ENCODE data around the gene PHACTR1. TPM values are rescaled to one million over a fixed set of nuclear protein-coding genes. Genes with fewer than 3 reads are reported as not detected.

Gene PHACTR1
- total and polyA plus RNA-seq, 2 of the 4 experiments (the other 2 are of a cell fraction), result not detected

- no CpG with 5 or more reads among the region's 3 CpGs for WGBS, 2 experiments (ENCODE audit: extremely low coverage in 2 of 2, insufficient read length in 1 of 2)
- Histone ChIP-seq H2AK5ac (ENCODE audit: low read depth, low read length) (no peak overlapping the region), H4K20me1 (ENCODE audit: insufficient read depth, low read length) (no peaks in the 10 kb centered on the region)
Observed at GRCh38 chr6:13074415-13075140, 358.0 kb downstream of the PHACTR1 start.

More at GRCh38 chr6:13074415-13075140, 358.0 kb downstream of the PHACTR1 start:
- Histone ChIP-seq H3K9ac (ENCODE audit: low read depth, low read length) (no peak overlapping the region), H3K36me3 (ENCODE audit: control insufficient read depth, insufficient read depth, low read length) (no peaks in the 10 kb centered on the region), H3K9me3 (ENCODE audit: control insufficient read depth, insufficient read depth, low read length) (0 out of 2 replicates have a peak, but pooled peaks cover 2% of the 10 kb centered on the region), H4K91ac (ENCODE audit: insufficient read depth, low read depth, low read length) (no peak overlapping the region), H3K14ac (replicated peaks; ENCODE audit: low read depth, low read length) (no peak overlapping the region), H2BK120ac (ENCODE audit: low read depth, low read length) (no peak overlapping the region), H3K4me2 (ENCODE audit: low read depth, low read length) (no peak overlapping the region), H3K9me1 (ENCODE audit: insufficient read depth, low read length) (no peaks in the 10 kb centered on the region), H3K79me1 (ENCODE audit: low read depth in 1 of 2, low read length in 2 of 2) (no peaks in the 10 kb centered on the region), H3K23ac (ENCODE audit: low read depth, low read length) (no peak overlapping the region), H4K5ac (ENCODE audit: low read depth, low read length) (no peak overlapping the region), H4K8ac (ENCODE audit: low read depth in 2 of 2, low read length in 2 of 2) (no peak overlapping the region), H3K18ac (ENCODE audit: low read depth, low read length) (no peak overlapping the region), H2AFZ (replicated peaks; ENCODE audit: low read length, poor library complexity) (no peak overlapping the region), H3K4ac (ENCODE audit: low read depth, low read length) (no peak overlapping the region), H2BK20ac (ENCODE audit: low read depth, low read length) (no peak overlapping the region), H2AK9ac (replicated peaks; ENCODE audit: low read depth, low read length, poor library complexity) (no peak overlapping the region), H3K27me3 (ENCODE audit: control insufficient read depth, insufficient read depth, low read length) (no peaks in the 10 kb centered on the region), H2BK5ac (ENCODE audit: low read depth, low read length, poor library complexity, severe bottlenecking) (no peak overlapping the region), H3K4me3 (ENCODE audit: insufficient read depth, low read depth, low read length) (no peak overlapping the region), H3K56ac (ENCODE audit: extremely low read depth, insufficient read depth, low read length) (no peak overlapping the region), H3K4me1 (ENCODE audit: control insufficient read depth, insufficient read depth, low read length) (no peaks in the 10 kb centered on the region), H2BK15ac (ENCODE audit: low read depth, low read length) (no peak overlapping the region), H3K27ac (ENCODE audit: insufficient read depth, low read length) (no peak overlapping the region)
- no peak for ATAC-seq (ENCODE audit: low read depth)
- ChIA-PET CTCF (no interaction called here), POLR2A (ENCODE audit: unreplicated experiment) (no interaction called here)
- dilution Hi-C loops (cut with HindIII; ENCODE audit: low sequenced_read_pairs, unreplicated experiment) (no loop called here), intact Hi-C loops (cut with micrococcal nuclease) (no loop called here), in situ Hi-C loops (cut with MboI; ENCODE audit: low sequenced_read_pairs) (no loop called here)
- no peak for DNase-seq
- TF ChIP-seq USF2 (IDR thresholded peaks at IDR 0.05; ENCODE audit: low read depth, low read length) (no peak), POLR2A (IDR thresholded peaks at IDR 0.05; ENCODE audit: low read depth, low read length) (no peak), BHLHE40 (IDR thresholded peaks at IDR 0.05; ENCODE audit: low read depth, low read length) (no peak), NFE2L2 (IDR thresholded peaks at IDR 0.05; ENCODE audit: low read depth, low read length) (no peak), MXI1 (IDR thresholded peaks at IDR 0.05; ENCODE audit: borderline replicate concordance, low read depth, low read length) (no peak), FOS (IDR thresholded peaks at IDR 0.05; ENCODE audit: low read depth, low read length) (no peak), ELK1 (IDR thresholded peaks at IDR 0.05; ENCODE audit: borderline replicate concordance, low read depth, low read length) (no peak), CTCF (conservative IDR thresholded peaks at IDR 0.05; ENCODE audit: low read depth, low read length) (no peak), MAFK (IDR thresholded peaks at IDR 0.05; ENCODE audit: low read depth, low read length) (no peak), RAD21 (IDR thresholded peaks at IDR 0.05; ENCODE audit: low read length) (no peak), RFX5 (IDR thresholded peaks at IDR 0.05; ENCODE audit: low read depth, low read length) (no peak), SMC3 (IDR thresholded peaks at IDR 0.05; ENCODE audit: low read depth, low read length) (no peak), RCOR1 (IDR thresholded peaks at IDR 0.05; ENCODE audit: insufficient replicate concordance, low read length) (no peak), CHD1 (IDR thresholded peaks at IDR 0.05; ENCODE audit: low read depth, low read length) (no peak), MAZ (IDR thresholded peaks at IDR 0.05; ENCODE audit: borderline replicate concordance, low read depth, low read length) (no peak), CEBPB (IDR thresholded peaks at IDR 0.05; ENCODE audit: low read depth, low read length) (no peak)
- BruUV-seq (replicated peaks), result no TSS peak
